ENCODE results near the gene SULT2B1. TPM values are rescaled to one million over a fixed set of nuclear protein-coding genes. Genes with fewer than 3 reads are reported as not detected.

SULT2B1 gene
- total RNA-seq, 2 experiments from 2014 or later, result not detected

DNA sequence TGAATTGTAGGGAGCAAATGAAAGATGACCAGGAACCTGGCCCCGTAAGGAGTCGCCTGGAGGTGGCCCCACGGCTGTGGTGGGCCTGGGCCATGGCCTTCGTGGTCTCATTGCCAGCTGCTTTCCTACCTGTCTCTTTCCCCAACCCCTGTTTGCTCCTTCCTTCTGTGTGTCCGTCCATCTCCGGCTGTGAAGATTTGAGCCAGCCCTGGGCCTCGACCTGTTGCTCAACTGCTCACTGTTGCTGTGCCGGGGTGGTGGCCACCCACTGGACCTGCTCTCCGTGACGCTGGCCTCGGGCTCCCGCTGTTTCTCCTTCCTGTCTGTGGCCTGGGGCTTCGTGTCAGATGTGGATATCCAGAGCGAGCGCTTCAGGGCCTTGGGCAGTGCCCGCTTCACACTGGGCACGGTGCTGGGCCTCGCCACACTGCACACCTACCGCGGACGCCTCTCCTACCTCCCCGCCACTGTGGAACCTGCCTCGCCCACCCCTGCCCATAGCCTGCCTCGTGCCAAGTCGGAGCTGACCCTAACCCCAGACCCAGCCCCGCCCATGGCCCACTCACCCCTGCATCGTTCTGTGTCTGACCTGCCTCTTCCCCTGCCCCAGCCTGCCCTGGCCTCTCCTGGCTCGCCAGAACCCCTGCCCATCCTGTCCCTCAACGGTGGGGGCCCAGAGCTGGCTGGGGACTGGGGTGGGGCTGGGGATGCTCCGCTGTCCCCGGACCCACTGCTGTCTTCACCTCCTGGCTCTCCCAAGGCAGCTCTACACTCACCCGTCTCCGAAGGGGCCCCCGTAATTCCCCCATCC, 76.7 kb downstream of the SULT2B1 start:
- Mint-ChIP-seq H3K36me3 (ENCODE audit: low read depth) (peaks cover 54% of the 10 kb centered on the region), H3K27me3 (no peaks in the 10 kb centered on the region), H3K9me3 (no peaks in the 10 kb centered on the region), H3K4me1 (ENCODE audit: low read depth) (peaks cover 39% of the 10 kb centered on the region), H3K4me3 (peak overlapping the region; percentile 38), H3K27ac (no peak overlapping the region)
- H3K27ac ChIP-seq (ENCODE audit: low read depth in 1 of 2, low read length in 2 of 2), result no peak overlapping the region
- ChIA-PET CTCF (no interaction called here), POLR2A (interaction anchor here (1.1 to 5.0 kb wide), 4 partner anchors 9 to 17 kb away, joined by 5 to 33 read pairs (median 10); partner anchors contain the start of genes CA11, DBP, RPL18 and SPHK2)
- DNase-seq (peak in 2 of 14 experiments; percentile 7 to 36), ATAC-seq (ENCODE audit: poor library complexity) (no peak)
- no peak overlapping the region for H3K4me3 ChIP-seq (ENCODE audit: low read length)
- intact Hi-C loops (cut with DNase I, micrococcal nuclease), result loop anchor here in 1 of 2 experiments (10.0 kb wide), 1 partner anchor 366 kb away; the partner anchor contains the start of genes GYS1 and RUVBL2
- H3K9me3 ChIP-seq (ENCODE audit: control insufficient read depth in 1 of 2, insufficient read depth in 1 of 2, low read length in 2 of 2), result no peaks in the 10 kb centered on the region
- TF ChIP-seq, protein P1, sequence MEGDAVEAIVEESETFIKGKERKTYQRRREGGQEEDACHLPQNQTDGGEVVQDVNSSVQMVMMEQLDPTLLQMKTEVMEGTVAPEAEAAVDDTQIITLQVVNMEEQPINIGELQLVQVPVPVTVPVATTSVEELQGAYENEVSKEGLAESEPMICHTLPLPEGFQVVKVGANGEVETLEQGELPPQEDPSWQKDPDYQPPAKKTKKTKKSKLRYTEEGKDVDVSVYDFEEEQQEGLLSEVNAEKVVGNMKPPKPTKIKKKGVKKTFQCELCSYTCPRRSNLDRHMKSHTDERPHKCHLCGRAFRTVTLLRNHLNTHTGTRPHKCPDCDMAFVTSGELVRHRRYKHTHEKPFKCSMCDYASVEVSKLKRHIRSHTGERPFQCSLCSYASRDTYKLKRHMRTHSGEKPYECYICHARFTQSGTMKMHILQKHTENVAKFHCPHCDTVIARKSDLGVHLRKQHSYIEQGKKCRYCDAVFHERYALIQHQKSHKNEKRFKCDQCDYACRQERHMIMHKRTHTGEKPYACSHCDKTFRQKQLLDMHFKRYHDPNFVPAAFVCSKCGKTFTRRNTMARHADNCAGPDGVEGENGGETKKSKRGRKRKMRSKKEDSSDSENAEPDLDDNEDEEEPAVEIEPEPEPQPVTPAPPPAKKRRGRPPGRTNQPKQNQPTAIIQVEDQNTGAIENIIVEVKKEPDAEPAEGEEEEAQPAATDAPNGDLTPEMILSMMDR (IDR thresholded peaks at IDR 0.05), result no peak
- H3K36me3 ChIP-seq (ENCODE audit: insufficient read depth, low read length), result peaks cover 52% of the 10 kb centered on the region
- H3K4me1 ChIP-seq (ENCODE audit: insufficient read depth, low read length), result peaks cover 46% of the 10 kb centered on the region
- H3K27me3 ChIP-seq (ENCODE audit: control insufficient read depth in 1 of 2, insufficient read depth in 2 of 2, low read length in 2 of 2), result no peaks in the 10 kb centered on the region

- CTCF ChIA-PET, result no interaction called here
- no peaks in the 10 kb centered on the region for H3K27me3 Mint-ChIP-seq
- Histone ChIP-seq H3K36me3 (ENCODE audit: insufficient read depth, low read length) (peaks cover 53% of the 10 kb centered on the region), H3K9me3 (ENCODE audit: control insufficient read depth in 1 of 2, insufficient read depth in 1 of 2, low read length in 2 of 2) (no peaks in the 10 kb centered on the region), H3K27ac (ENCODE audit: low read depth in 1 of 2, low read length in 2 of 2) (no peak overlapping the region), H3K4me3 (ENCODE audit: low read length) (no peak overlapping the region), H3K4me1 (ENCODE audit: insufficient read depth, low read length) (peaks cover 46% of the 10 kb centered on the region), H3K27me3 (ENCODE audit: control insufficient read depth in 1 of 2, insufficient read depth in 2 of 2, low read length in 2 of 2) (no peaks in the 10 kb centered on the region)
- POLR2A ChIA-PET, result interaction anchor here (1.1 to 5.0 kb wide), 3 partner anchors 9 to 16 kb away, joined by 5 to 33 read pairs (median 13); partner anchors contain the start of genes CA11, RPL18 and SPHK2
- H3K4me1 Mint-ChIP-seq (ENCODE audit: low read depth), result peaks cover 38% of the 10 kb centered on the region
- H3K4me3 Mint-ChIP-seq, result no peak overlapping the region
- DNase-seq (peak in 1 of 14 experiments; percentile 8), ATAC-seq (ENCODE audit: poor library complexity) (no peak)
- H3K36me3 Mint-ChIP-seq (ENCODE audit: low read depth), result peaks cover 53% of the 10 kb centered on the region
- TF ChIP-seq, protein P1 (IDR thresholded peaks at IDR 0.05), result no peak
- intact Hi-C loops (cut with DNase I, micrococcal nuclease), result loop anchor here in 1 of 2 experiments (10.0 kb wide), 1 partner anchor 366 kb away; the partner anchor contains the start of genes GYS1 and RUVBL2
- H3K9me3 Mint-ChIP-seq, result no peaks in the 10 kb centered on the region
- no peak overlapping the region for H3K27ac Mint-ChIP-seq
Observed at GRCh38 chr19:48629297-48629598, 77.3 kb downstream of the SULT2B1 start.

- DNase-seq (peak in 2 of 14 experiments; percentile 27 to 64), ATAC-seq (ENCODE audit: poor library complexity) (peak; percentile 9)
- Histone ChIP-seq H3K36me3 (ENCODE audit: insufficient read depth, low read length) (peaks cover 53% of the 10 kb centered on the region), H3K4me1 (ENCODE audit: insufficient read depth, low read length) (peaks cover 46% of the 10 kb centered on the region), H3K9me3 (ENCODE audit: control insufficient read depth in 1 of 2, insufficient read depth in 1 of 2, low read length in 2 of 2) (no peaks in the 10 kb centered on the region), H3K27ac (ENCODE audit: low read depth in 1 of 2, low read length in 2 of 2) (no peak overlapping the region), H3K27me3 (ENCODE audit: control insufficient read depth in 1 of 2, insufficient read depth in 2 of 2, low read length in 2 of 2) (no peaks in the 10 kb centered on the region), H3K4me3 (ENCODE audit: low read length) (no peak overlapping the region)
- Mint-ChIP-seq H3K36me3 (ENCODE audit: low read depth) (peaks cover 58% of the 10 kb centered on the region), H3K9me3 (no peaks in the 10 kb centered on the region), H3K4me3 (peak overlapping the region; percentile 42), H3K27me3 (no peaks in the 10 kb centered on the region), H3K27ac (peak overlapping the region; percentile 73), H3K4me1 (ENCODE audit: low read depth) (peaks cover 40% of the 10 kb centered on the region)
- intact Hi-C loops (cut with DNase I, micrococcal nuclease), result loop anchor here in 1 of 2 experiments (10.0 kb wide), 2 partner anchors 365 to 1245 kb away; partner anchors contain the start of genes AKT1S1, GYS1, RUVBL2 and TBC1D17
- TF ChIP-seq, protein P1 (IDR thresholded peaks at IDR 0.05), result no peak
- POLR2A ChIA-PET, result interaction anchor here (1.1 to 5.0 kb wide), 3 partner anchors 8 to 16 kb away, joined by 5 to 33 read pairs (median 13); partner anchors contain the start of genes CA11, RPL18 and SPHK2
- CTCF ChIA-PET, result no interaction called here
Observed at GRCh38 chr19:48629599-48630295, 77.8 kb downstream of the SULT2B1 start.
